ENCODE measurements around the gene METTL22.

METTL22 gene

GRCh38 chr16:8621572-8622314 lies at the start of gene METTL22:
TSS of gene METTL22 (plus strand) at chr16:8621698. CDS start at chr16:8625666, 3,968 bp downstream.
- peak; percentile 85 for DNase-seq

GRCh38 chr16:8572063-8572918 lies 49.2 kb upstream of the METTL22 start:
- DNase-seq: no peak

GRCh38 chr16:8572919-8573724 lies 48.4 kb upstream of the METTL22 start:
- no peak for DNase-seq

- DNase-seq: no peak
Measured at GRCh38 chr16:8575399-8575798, 46.1 kb upstream of the METTL22 start.

- DNase-seq: no peak
Measured at GRCh38 chr16:8576141-8577004, 45.1 kb upstream of the METTL22 start.

- no peak for DNase-seq
Measured at GRCh38 chr16:8577678-8578304, 43.7 kb upstream of the METTL22 start.

- no peak for DNase-seq
Measured at GRCh38 chr16:8579559-8579958, 41.9 kb upstream of the METTL22 start.

GRCh38 chr16:8581831-8582580 lies 39.5 kb upstream of the METTL22 start:
- no peak for DNase-seq

- DNase-seq: no peak
Measured at GRCh38 chr16:8583199-8583598, 38.3 kb upstream of the METTL22 start.

GRCh38 chr16:8583732-8584131 lies 37.8 kb upstream of the METTL22 start:
- DNase-seq: no peak

GRCh38 chr16:8585041-8585440 lies 36.5 kb upstream of the METTL22 start:
- DNase-seq: no peak

GRCh38 chr16:8585857-8586256 lies 35.6 kb upstream of the METTL22 start:
- no peak for DNase-seq

- DNase-seq: no peak
Measured at GRCh38 chr16:8587065-8587464, 34.4 kb upstream of the METTL22 start.

- no peak for DNase-seq
Measured at GRCh38 chr16:8588682-8589056, 32.8 kb upstream of the METTL22 start.

- no peak for DNase-seq
Measured at GRCh38 chr16:8589057-8589899, 32.2 kb upstream of the METTL22 start.

- no peak for DNase-seq
Measured at GRCh38 chr16:8589900-8590688, 31.4 kb upstream of the METTL22 start, which contains the start of gene TMEM114. TSS of gene TMEM114 (minus strand) at chr16:8590511. CDS start at chr16:8589838, 673 bp downstream.

GRCh38 chr16:8590811-8591210 lies 30.7 kb upstream of the METTL22 start:
- DNase-seq: no peak

- no peak for DNase-seq
Measured at GRCh38 chr16:8591451-8591850, 30.0 kb upstream of the METTL22 start.

GRCh38 chr16:8594149-8594666 lies 27.3 kb upstream of the METTL22 start:
- no peak for DNase-seq
